ENCODE data around the gene CATSPER4.

Gene CATSPER4

GRCh38 chr1:26160527-26161414 is 29.6 kb upstream of the CATSPER4 start:
- H3K27me3 Mint-ChIP-seq: peaks cover 20% of the 10 kb centered on the region
- peaks cover 9% of the 10 kb centered on the region for H3K4me1 Mint-ChIP-seq
- ATAC-seq (ENCODE audit: low read depth): no peak
- H3K27ac Mint-ChIP-seq: no peak overlapping the region
- H3K36me3 Mint-ChIP-seq: no peaks in the 10 kb centered on the region
- no peak for DNase-seq (ENCODE audit: low spot score in 2 of 2)
- H3K4me3 Mint-ChIP-seq: no peak overlapping the region
- H3K9me3 Mint-ChIP-seq: no peaks in the 10 kb centered on the region

GRCh38 chr1:26161415-26162219 is 28.8 kb upstream of the CATSPER4 start:
- Mint-ChIP-seq H3K36me3 (no peaks in the 10 kb centered on the region), H3K4me3 (peak overlapping the region; percentile 56), H3K27me3 (peaks cover 18% of the 10 kb centered on the region), H3K27ac (no peak overlapping the region), H3K4me1 (peaks cover 9% of the 10 kb centered on the region), H3K9me3 (no peaks in the 10 kb centered on the region)
- ATAC-seq (ENCODE audit: low read depth) (peak; percentile 56), DNase-seq (ENCODE audit: low spot score in 2 of 2) (peak; percentile 17 to 56)

- Mint-ChIP-seq H3K4me1 (peaks cover 9% of the 10 kb centered on the region), H3K27ac (no peak overlapping the region), H3K4me3 (peak overlapping the region; percentile 56), H3K27me3 (peaks cover 18% of the 10 kb centered on the region), H3K36me3 (no peaks in the 10 kb centered on the region), H3K9me3 (no peaks in the 10 kb centered on the region)
- DNase-seq (ENCODE audit: low spot score in 2 of 2) (no peak), ATAC-seq (ENCODE audit: low read depth) (no peak)
Measured at GRCh38 chr1:26162220-26162709, 28.1 kb upstream of the CATSPER4 start.

GRCh38 chr1:26163684-26164035 is 26.7 kb upstream of the CATSPER4 start:
- peak overlapping the region; percentile 52 for H3K4me3 Mint-ChIP-seq
- H3K4me1 Mint-ChIP-seq: peaks cover 9% of the 10 kb centered on the region
- no peak overlapping the region for H3K27ac Mint-ChIP-seq
- DNase-seq (ENCODE audit: low spot score in 2 of 2): no peak
- H3K9me3 Mint-ChIP-seq: no peaks in the 10 kb centered on the region
- H3K36me3 Mint-ChIP-seq: no peaks in the 10 kb centered on the region
- H3K27me3 Mint-ChIP-seq: peaks cover 14% of the 10 kb centered on the region
- no peak for ATAC-seq (ENCODE audit: low read depth)

GRCh38 chr1:26164036-26164860 is 26.2 kb upstream of the CATSPER4 start:
- Mint-ChIP-seq H3K4me3 (peak overlapping the region; percentile 79), H3K36me3 (no peaks in the 10 kb centered on the region), H3K4me1 (peaks cover 9% of the 10 kb centered on the region), H3K9me3 (no peaks in the 10 kb centered on the region), H3K27ac (no peak overlapping the region), H3K27me3 (peaks cover 14% of the 10 kb centered on the region)
- peak; percentile 79 for ATAC-seq (ENCODE audit: low read depth)
- peak; percentile 64 to 80 for DNase-seq (ENCODE audit: low spot score in 2 of 2)

GRCh38 chr1:26164861-26165842 is 25.2 kb upstream of the CATSPER4 start:
- ATAC-seq (ENCODE audit: low read depth) (no peak), DNase-seq (ENCODE audit: low spot score in 2 of 2) (no peak)
- Mint-ChIP-seq H3K36me3 (no peaks in the 10 kb centered on the region), H3K4me1 (peaks cover 12% of the 10 kb centered on the region), H3K4me3 (peak overlapping the region; percentile 79), H3K9me3 (no peaks in the 10 kb centered on the region), H3K27me3 (peaks cover 11% of the 10 kb centered on the region), H3K27ac (no peak overlapping the region)

GRCh38 chr1:26166719-26167281 is 23.6 kb upstream of the CATSPER4 start:
- Mint-ChIP-seq H3K9me3 (no peaks in the 10 kb centered on the region), H3K4me3 (no peak overlapping the region), H3K27me3 (peaks cover 8% of the 10 kb centered on the region), H3K4me1 (peaks cover 21% of the 10 kb centered on the region), H3K36me3 (no peaks in the 10 kb centered on the region), H3K27ac (no peak overlapping the region)
- DNase-seq (ENCODE audit: low spot score in 2 of 2) (no peak), ATAC-seq (ENCODE audit: low read depth) (no peak)

- H3K27me3 Mint-ChIP-seq: peaks cover 5% of the 10 kb centered on the region
- DNase-seq (ENCODE audit: low spot score in 2 of 2) (no peak), ATAC-seq (ENCODE audit: low read depth) (no peak)
- H3K9me3 Mint-ChIP-seq: no peaks in the 10 kb centered on the region
- H3K27ac Mint-ChIP-seq: peak within 1 kb of the TSS; percentile 94
- H3K4me1 Mint-ChIP-seq: peaks cover 19% of the 10 kb centered on the region
- peak within 1 kb of the TSS; percentile 95 for H3K4me3 Mint-ChIP-seq
- H3K36me3 Mint-ChIP-seq: no peaks in the 10 kb centered on the region
Measured at GRCh38 chr1:26168410-26169197, 21.8 kb upstream of the CATSPER4 start, which contains the start of gene C1orf232. TSS of gene C1orf232 (minus strand) at chr1:26168963. CDS start at chr1:26168499, 464 bp downstream.

GRCh38 chr1:26169198-26169554 is 21.2 kb upstream of the CATSPER4 start:
- H3K4me3 Mint-ChIP-seq: peak overlapping the region; percentile 74
- H3K9me3 Mint-ChIP-seq: no peaks in the 10 kb centered on the region
- peaks cover 17% of the 10 kb centered on the region for H3K4me1 Mint-ChIP-seq
- peak overlapping the region; percentile 94 for H3K27ac Mint-ChIP-seq
- no peaks in the 10 kb centered on the region for H3K36me3 Mint-ChIP-seq
- ATAC-seq (ENCODE audit: low read depth) (no peak), DNase-seq (ENCODE audit: low spot score in 2 of 2) (no peak)
- H3K27me3 Mint-ChIP-seq: peaks cover 5% of the 10 kb centered on the region

GRCh38 chr1:26169669-26170471 is 20.5 kb upstream of the CATSPER4 start, which contains the start of gene ZNF593:
TSS of gene ZNF593 (plus strand) at chr1:26169908. CDS start at chr1:26169984, 76 bp downstream.
- peaks cover 1% of the 10 kb centered on the region for H3K27me3 Mint-ChIP-seq
- DNase-seq (ENCODE audit: low spot score in 2 of 2) (peak; percentile 88 to 93), ATAC-seq (ENCODE audit: low read depth) (peak; percentile 94)
- no peaks in the 10 kb centered on the region for H3K9me3 Mint-ChIP-seq
- H3K4me3 Mint-ChIP-seq: peak within 1 kb of the TSS; percentile 95
- peaks cover 13% of the 10 kb centered on the region for H3K4me1 Mint-ChIP-seq
- H3K36me3 Mint-ChIP-seq: no peaks in the 10 kb centered on the region
- peak within 1 kb of the TSS; percentile 94 for H3K27ac Mint-ChIP-seq

GRCh38 chr1:26170472-26170821 is 20.0 kb upstream of the CATSPER4 start:
- H3K9me3 Mint-ChIP-seq: no peaks in the 10 kb centered on the region
- peaks cover 11% of the 10 kb centered on the region for H3K4me1 Mint-ChIP-seq
- DNase-seq (ENCODE audit: low spot score in 2 of 2) (no peak), ATAC-seq (ENCODE audit: low read depth) (no peak)
- peak overlapping the region; percentile 94 for H3K27ac Mint-ChIP-seq
- peak overlapping the region; percentile 95 for H3K4me3 Mint-ChIP-seq
- H3K36me3 Mint-ChIP-seq: no peaks in the 10 kb centered on the region
- no peaks in the 10 kb centered on the region for H3K27me3 Mint-ChIP-seq

Data from memory B cell (primary cell).